Omental fat pad (tissue), 4 donors: Measurements from ENCODE around the gene SYNJ2. TPM values are rescaled to one million over a fixed set of nuclear protein-coding genes. Genes with fewer than 3 reads are reported as not detected.
"Not testable (repeated sequence)": the region's sequence is repeated elsewhere in the genome, so short reads cannot be mapped to it uniquely, and the experiment has no call there.

ENCODE experiments used
- ATAC-seq: fragments of 150-250 bp; one replicate; pipeline ENCODE4 v1.9.1; 2016; ENCODE audit warnings: mild to moderate bottlenecking, moderate library complexity; ENCODE audit not compliant: low FRiP score
- DNase-seq: peaks from one replicate; pipeline ENCODE4 v3.0.0-alpha.2; 2019; ENCODE audit warnings: low spot score
- total RNA-seq, 4 donors: library from RNA; depleted of rRNA; stranded (reverse); fragments of >200 nt; gene quantifications; one replicate each; pipeline ENCODE4 v1.1.0, GENCODE V29; 2016
- TF ChIP-seq, protein P1 (sequence below), 3 donors: fragments of 450-650 bp; IDR thresholded peaks; one replicate each; pipeline ENCODE4 v1.5.1; 2016 to 2017; ENCODE audit warnings: antibody characterized with exemption in 3 of 3, mild to moderate bottlenecking in 3 of 3, moderate library complexity in 2 of 3

SYNJ2 gene, protein sequence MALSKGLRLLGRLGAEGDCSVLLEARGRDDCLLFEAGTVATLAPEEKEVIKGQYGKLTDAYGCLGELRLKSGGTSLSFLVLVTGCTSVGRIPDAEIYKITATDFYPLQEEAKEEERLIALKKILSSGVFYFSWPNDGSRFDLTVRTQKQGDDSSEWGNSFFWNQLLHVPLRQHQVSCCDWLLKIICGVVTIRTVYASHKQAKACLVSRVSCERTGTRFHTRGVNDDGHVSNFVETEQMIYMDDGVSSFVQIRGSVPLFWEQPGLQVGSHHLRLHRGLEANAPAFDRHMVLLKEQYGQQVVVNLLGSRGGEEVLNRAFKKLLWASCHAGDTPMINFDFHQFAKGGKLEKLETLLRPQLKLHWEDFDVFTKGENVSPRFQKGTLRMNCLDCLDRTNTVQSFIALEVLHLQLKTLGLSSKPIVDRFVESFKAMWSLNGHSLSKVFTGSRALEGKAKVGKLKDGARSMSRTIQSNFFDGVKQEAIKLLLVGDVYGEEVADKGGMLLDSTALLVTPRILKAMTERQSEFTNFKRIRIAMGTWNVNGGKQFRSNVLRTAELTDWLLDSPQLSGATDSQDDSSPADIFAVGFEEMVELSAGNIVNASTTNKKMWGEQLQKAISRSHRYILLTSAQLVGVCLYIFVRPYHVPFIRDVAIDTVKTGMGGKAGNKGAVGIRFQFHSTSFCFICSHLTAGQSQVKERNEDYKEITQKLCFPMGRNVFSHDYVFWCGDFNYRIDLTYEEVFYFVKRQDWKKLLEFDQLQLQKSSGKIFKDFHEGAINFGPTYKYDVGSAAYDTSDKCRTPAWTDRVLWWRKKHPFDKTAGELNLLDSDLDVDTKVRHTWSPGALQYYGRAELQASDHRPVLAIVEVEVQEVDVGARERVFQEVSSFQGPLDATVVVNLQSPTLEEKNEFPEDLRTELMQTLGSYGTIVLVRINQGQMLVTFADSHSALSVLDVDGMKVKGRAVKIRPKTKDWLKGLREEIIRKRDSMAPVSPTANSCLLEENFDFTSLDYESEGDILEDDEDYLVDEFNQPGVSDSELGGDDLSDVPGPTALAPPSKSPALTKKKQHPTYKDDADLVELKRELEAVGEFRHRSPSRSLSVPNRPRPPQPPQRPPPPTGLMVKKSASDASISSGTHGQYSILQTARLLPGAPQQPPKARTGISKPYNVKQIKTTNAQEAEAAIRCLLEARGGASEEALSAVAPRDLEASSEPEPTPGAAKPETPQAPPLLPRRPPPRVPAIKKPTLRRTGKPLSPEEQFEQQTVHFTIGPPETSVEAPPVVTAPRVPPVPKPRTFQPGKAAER (N-terminal part only)
- total RNA-seq = 10 to 100 TPM in 1 of 4 donors, 1 to 10 TPM in 3; 2.3 to 27.6 (median 6.4) TPM

DNA sequence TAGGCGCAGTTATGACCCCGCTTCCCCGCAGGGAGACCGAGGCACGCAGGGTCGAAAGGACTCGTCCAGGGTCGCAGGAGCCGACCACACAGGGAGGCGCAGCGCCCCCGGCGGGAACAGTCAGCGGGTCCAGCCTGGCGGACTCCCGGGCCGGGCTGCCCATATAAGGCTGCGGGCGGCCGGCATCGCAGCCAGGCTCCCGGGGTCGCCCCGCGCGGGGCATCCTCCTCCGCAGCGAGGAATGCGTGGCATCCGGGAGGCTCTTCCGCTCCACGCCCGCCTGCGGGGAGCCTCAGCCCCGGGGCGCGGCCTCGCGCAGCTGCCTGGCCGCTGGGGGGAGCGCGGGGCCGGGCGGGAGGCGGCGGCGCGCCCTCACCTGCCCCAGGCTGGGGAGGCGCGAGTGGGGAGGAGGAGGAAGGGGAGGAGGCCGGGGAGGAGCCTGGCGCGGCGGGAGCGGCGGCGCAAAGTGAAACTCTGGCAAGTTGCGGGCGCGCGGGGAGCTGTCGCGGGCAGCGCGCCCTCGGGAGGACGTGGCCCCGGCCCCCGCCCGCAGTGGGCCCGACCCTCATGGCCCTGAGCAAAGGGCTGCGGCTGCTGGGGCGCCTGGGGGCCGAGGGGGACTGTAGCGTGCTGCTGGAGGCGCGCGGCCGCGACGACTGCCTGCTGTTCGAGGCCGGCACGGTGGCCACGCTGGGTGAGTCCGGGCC lies at the start of gene SYNJ2:
Gene SYNJ2 (plus strand): TSS at position 469 of the 707 bp plus-strand sequence. CDS start 99 bp downstream, at position 568.
- TF ChIP-seq, protein P1, sequence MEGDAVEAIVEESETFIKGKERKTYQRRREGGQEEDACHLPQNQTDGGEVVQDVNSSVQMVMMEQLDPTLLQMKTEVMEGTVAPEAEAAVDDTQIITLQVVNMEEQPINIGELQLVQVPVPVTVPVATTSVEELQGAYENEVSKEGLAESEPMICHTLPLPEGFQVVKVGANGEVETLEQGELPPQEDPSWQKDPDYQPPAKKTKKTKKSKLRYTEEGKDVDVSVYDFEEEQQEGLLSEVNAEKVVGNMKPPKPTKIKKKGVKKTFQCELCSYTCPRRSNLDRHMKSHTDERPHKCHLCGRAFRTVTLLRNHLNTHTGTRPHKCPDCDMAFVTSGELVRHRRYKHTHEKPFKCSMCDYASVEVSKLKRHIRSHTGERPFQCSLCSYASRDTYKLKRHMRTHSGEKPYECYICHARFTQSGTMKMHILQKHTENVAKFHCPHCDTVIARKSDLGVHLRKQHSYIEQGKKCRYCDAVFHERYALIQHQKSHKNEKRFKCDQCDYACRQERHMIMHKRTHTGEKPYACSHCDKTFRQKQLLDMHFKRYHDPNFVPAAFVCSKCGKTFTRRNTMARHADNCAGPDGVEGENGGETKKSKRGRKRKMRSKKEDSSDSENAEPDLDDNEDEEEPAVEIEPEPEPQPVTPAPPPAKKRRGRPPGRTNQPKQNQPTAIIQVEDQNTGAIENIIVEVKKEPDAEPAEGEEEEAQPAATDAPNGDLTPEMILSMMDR (IDR thresholded peaks at IDR 0.05) = no peak
- no peak for DNase-seq
- peak; percentile 94 for ATAC-seq

DNA sequence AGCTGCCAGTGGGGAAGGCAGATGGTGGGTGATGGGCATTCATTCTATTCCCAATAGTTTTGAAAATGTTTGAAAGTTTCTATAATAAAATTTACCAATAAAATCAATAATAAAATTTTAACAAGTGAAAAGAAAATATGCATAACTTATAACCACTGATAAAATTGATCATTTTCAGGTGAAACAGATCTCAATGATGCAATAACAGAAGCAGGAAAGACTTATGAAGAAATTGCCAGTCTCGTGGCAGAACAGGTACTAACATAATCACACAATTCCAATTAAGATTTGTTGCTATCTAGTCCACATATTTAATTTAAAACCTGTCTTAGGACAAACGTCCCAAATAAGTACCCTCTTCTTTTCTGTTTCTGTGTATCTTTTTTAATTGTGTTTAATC lies 45.9 kb upstream of the SYNJ2 start:
- no peak for ATAC-seq
- TF ChIP-seq, protein P1 (IDR thresholded peaks at IDR 0.05) = no peak
- DNase-seq = no peak

DNA sequence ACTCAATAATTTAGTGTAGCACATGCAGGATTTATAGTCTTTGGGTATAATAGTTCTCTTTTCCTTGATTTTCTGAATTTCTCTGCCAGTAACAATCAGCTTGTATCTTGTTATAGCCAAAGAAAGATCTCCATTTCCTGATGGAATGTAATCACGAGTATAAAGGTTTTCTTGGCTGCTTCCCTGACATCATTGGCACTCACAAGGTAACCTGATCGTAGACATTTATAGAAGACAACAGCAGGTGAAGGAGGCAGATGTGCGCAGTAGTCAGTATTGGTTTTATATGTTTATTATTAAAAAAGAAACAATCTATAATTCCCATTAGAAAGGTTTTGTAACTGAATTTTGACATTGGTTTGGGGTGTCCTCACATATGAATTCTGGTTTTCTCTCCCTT lies 44.3 kb upstream of the SYNJ2 start:
- DNase-seq (no peak), ATAC-seq (no peak)
- TF ChIP-seq, protein P1 (IDR thresholded peaks at IDR 0.05) = no peak

DNA sequence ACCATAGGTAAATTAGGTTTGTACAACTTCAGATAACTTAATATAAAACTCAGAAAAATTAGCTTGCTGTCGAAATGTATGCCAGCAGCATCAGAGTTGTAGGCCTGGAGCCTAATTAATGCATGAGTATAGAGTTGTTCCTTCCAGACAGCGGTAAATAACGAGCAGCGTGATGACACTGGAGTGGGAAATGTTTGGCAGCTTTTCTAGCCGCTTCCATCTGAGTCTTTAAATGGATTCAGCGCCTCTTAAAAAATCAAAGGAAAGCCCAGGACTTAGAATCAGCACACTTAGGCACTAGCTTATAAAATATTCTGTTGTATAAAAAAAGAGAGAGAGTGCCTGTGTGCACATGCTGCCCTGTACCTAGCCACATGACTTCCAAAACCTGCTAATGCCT lies 43.7 kb upstream of the SYNJ2 start:
- DNase-seq (no peak), ATAC-seq (no peak)
- TF ChIP-seq, protein P1 (IDR thresholded peaks at IDR 0.05) = no peak

DNA sequence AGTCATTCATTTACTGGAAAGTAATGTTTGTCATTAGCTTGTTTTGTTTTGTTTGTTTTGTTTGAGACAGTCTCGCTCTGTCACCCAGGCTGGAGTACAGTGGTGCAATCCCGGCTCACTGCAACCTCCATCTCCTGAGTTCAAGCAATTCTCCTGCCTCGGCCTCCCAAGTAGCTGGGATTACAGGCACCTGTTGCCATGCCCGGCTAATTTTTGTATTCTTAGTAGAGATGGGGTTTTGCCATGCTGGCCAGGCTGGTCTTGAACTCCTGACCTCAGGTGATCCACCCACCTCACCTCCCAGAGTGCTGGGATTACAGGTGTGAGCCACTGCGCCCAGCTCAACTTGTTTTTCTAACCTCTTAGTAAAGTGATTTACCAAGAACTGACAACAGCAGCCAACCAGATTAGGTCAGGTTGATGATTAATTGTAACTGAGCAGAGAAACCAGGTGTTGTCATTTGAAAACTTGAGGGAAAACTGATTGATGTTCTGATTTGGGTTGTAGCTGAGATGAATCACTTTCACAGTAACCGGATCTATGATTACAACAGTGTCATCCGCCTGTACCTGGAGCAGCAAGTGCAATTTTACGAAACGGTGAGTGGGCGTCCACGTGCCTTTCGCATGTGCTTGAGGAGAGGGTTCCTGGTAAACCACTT lies 41.2 kb upstream of the SYNJ2 start:
- DNase-seq, ATAC-seq: not testable (repeated sequence)

DNA sequence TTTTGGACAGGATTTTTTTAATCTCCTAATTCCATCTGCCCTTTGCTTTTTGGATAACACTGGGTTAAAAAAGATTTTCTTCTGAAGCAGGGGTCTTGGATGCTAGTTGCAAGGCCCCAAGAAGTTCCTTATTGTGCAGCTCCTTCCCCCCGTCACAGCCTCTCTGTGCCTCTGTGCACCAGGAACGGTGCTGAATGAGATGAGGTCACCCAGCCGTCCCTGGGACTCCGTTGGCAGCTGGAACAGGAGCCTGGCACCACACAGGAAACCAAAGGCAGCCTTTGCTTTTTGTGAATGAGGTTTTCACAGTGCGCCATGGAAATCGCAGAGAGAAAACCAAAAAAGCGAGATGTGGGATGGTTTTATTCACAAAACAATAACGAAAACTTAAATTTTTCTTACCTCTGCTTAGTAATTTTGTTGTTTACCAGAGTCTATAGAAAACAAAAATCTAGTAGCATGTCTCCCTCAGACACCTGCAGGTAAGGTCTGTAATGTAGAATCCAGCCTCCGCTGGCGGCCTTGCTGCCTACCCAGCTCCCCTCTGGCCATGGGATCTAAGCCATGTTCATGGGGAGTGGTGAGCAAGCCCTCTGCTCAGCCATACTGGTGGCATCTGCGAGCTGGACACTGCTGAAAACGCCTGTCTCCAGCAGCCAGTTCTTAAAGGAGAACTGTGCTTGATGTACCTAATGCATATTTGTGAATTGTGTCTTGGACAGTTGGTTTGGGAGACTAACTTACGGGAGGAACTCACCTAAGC lies 40.4 kb upstream of the SYNJ2 start:
- TF ChIP-seq, protein P1 (IDR thresholded peaks at IDR 0.05) = no peak
- DNase-seq (no peak), ATAC-seq (no peak)
